ENCODE data around the gene ITFG1.

The ITFG1 gene

DNA sequence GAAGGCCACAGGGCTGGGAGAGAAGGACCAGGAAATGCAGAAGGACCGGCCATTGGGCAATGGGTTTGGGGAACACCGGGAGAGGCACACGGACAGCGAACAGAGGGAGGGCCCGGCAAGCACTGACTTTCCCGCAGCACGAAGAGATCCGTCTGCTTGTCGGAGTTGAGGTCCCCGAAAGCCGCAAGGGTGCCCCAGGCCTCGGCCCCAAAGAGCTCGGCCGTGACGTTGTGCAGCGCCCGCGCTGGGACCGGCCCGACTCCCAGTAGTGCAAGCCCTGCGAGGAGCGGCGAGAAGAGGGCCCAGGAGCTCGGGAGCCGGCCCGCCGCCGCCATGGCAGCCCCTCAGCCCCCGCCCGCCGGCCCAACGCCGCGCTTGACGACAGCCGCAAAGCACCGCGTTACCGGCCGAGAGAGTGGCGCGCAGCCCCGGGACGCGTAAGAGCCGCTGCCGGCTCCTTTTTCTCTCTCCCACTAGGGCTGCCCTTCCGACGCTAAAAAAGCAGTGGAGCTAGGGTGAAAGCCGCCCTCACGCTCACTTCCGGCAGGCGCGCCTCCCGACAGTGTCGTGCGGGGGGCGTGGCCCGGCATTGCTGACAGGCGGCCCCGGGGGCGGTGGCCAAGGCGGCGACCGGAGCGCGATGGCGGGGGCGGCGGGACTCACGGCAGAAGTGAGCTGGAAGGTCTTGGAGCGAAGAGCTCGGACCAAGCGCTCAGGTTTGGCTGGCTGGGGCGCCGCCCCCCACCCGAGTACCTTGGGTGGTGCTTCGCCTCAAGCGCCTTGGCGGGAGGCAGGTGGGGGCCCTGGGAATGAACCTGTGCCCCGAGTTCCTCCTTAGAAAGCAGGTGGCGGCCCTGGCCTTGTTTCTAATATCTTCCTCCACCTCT, at the start of gene ITFG1, which contains the start of gene PHKB:
TSS of gene ITFG1 (minus strand) at position 353 of the 887 bp plus-strand sequence. CDS start at position 335, 18 bp downstream.
TSS of gene PHKB (plus strand) at position 621 of the 887 bp plus-strand sequence. CDS start at position 641, 20 bp downstream.
- Mint-ChIP-seq H3K4me3 (peak within 1 kb of the TSS; percentile 95), H3K4me1 (ENCODE audit: low read depth) (peaks cover 70% of the 10 kb centered on the region), H3K27ac (peak within 1 kb of the TSS; percentile 97), H3K9me3 (no peaks in the 10 kb centered on the region), H3K27me3 (no peaks in the 10 kb centered on the region), H3K36me3 (ENCODE audit: low read depth) (peaks cover 62% of the 10 kb centered on the region)
- DNase-seq, result peak; percentile 96

GRCh38 chr16:47507701-47508100, 46.8 kb upstream of the ITFG1 start:
- Mint-ChIP-seq H3K4me3 (no peak overlapping the region), H3K9me3 (no peaks in the 10 kb centered on the region), H3K36me3 (ENCODE audit: low read depth) (peaks cover 73% of the 10 kb centered on the region), H3K27ac (no peak overlapping the region), H3K4me1 (ENCODE audit: low read depth) (peaks cover 6% of the 10 kb centered on the region), H3K27me3 (no peaks in the 10 kb centered on the region)
- no peak for DNase-seq

DNA sequence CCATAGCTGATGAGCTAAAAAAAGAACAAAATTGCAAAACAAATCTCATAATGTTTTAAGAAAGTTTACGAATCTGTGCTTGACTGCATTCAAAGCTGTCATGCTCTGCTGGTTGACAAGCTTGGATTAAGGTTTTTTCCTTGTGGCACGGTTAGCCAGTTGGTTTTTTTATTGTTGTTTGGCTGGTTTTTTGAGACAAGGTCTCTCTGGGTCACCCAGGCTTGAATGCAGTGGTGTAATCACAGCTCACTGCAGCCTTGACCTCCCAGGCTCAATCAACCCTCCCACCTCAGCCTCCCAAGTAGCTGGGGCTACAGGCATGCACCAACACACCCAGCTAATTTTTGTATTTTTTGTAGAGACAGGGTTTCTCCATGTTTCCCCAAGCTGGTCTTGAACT, 45.9 kb upstream of the ITFG1 start:
- no peaks in the 10 kb centered on the region for H3K9me3 Mint-ChIP-seq
- peaks cover 6% of the 10 kb centered on the region for H3K4me1 Mint-ChIP-seq (ENCODE audit: low read depth)
- no peak overlapping the region for H3K27ac Mint-ChIP-seq
- no peaks in the 10 kb centered on the region for H3K27me3 Mint-ChIP-seq
- peaks cover 73% of the 10 kb centered on the region for H3K36me3 Mint-ChIP-seq (ENCODE audit: low read depth)
- H3K4me3 Mint-ChIP-seq, result no peak overlapping the region
- DNase-seq, result no peak

- Mint-ChIP-seq H3K4me1 (ENCODE audit: low read depth) (peaks cover 6% of the 10 kb centered on the region), H3K36me3 (ENCODE audit: low read depth) (peaks cover 73% of the 10 kb centered on the region), H3K9me3 (no peaks in the 10 kb centered on the region), H3K27ac (no peak overlapping the region), H3K27me3 (no peaks in the 10 kb centered on the region), H3K4me3 (no peak overlapping the region)
- DNase-seq, result no peak
Measured at GRCh38 chr16:47504599-47504998, 43.7 kb upstream of the ITFG1 start.

DNA sequence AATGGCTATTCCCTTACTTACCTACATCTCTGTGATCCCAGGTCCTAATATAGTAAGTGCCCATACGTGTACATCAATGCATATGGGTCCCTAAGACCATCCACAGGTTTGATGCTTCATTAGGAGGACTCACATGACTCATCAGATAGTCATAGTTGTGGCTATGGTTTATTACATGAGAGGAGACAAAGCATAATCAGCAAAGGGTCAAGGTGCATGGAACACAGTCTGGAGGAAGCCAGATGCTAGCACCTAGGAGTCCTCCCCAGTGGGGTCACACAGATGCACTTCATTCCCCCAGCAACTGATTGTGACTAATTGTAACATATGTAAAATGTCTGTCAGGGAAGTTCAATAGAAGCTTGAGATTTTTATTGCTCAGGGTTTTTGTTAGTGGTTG, 43.1 kb upstream of the ITFG1 start:
- peaks cover 6% of the 10 kb centered on the region for H3K4me1 Mint-ChIP-seq (ENCODE audit: low read depth)
- peaks cover 74% of the 10 kb centered on the region for H3K36me3 Mint-ChIP-seq (ENCODE audit: low read depth)
- no peaks in the 10 kb centered on the region for H3K9me3 Mint-ChIP-seq
- H3K27me3 Mint-ChIP-seq, result no peaks in the 10 kb centered on the region
- H3K27ac Mint-ChIP-seq, result no peak overlapping the region
- H3K4me3 Mint-ChIP-seq, result no peak overlapping the region
- DNase-seq, result no peak

- H3K4me3 Mint-ChIP-seq, result no peak overlapping the region
- H3K4me1 Mint-ChIP-seq (ENCODE audit: low read depth), result no peaks in the 10 kb centered on the region
- no peaks in the 10 kb centered on the region for H3K27me3 Mint-ChIP-seq
- H3K9me3 Mint-ChIP-seq, result no peaks in the 10 kb centered on the region
- no peak for DNase-seq
- peaks cover 72% of the 10 kb centered on the region for H3K36me3 Mint-ChIP-seq (ENCODE audit: low read depth)
- H3K27ac Mint-ChIP-seq, result no peak overlapping the region
Measured at GRCh38 chr16:47499700-47500264, 38.9 kb upstream of the ITFG1 start.

GRCh38 chr16:47499080-47499699, 38.3 kb upstream of the ITFG1 start:
- H3K27me3 Mint-ChIP-seq, result no peaks in the 10 kb centered on the region
- DNase-seq, result no peak
- H3K27ac Mint-ChIP-seq, result no peak overlapping the region
- H3K36me3 Mint-ChIP-seq (ENCODE audit: low read depth), result peaks cover 66% of the 10 kb centered on the region
- peaks cover 5% of the 10 kb centered on the region for H3K4me1 Mint-ChIP-seq (ENCODE audit: low read depth)
- no peak overlapping the region for H3K4me3 Mint-ChIP-seq
- peaks cover 2% of the 10 kb centered on the region for H3K9me3 Mint-ChIP-seq

DNA sequence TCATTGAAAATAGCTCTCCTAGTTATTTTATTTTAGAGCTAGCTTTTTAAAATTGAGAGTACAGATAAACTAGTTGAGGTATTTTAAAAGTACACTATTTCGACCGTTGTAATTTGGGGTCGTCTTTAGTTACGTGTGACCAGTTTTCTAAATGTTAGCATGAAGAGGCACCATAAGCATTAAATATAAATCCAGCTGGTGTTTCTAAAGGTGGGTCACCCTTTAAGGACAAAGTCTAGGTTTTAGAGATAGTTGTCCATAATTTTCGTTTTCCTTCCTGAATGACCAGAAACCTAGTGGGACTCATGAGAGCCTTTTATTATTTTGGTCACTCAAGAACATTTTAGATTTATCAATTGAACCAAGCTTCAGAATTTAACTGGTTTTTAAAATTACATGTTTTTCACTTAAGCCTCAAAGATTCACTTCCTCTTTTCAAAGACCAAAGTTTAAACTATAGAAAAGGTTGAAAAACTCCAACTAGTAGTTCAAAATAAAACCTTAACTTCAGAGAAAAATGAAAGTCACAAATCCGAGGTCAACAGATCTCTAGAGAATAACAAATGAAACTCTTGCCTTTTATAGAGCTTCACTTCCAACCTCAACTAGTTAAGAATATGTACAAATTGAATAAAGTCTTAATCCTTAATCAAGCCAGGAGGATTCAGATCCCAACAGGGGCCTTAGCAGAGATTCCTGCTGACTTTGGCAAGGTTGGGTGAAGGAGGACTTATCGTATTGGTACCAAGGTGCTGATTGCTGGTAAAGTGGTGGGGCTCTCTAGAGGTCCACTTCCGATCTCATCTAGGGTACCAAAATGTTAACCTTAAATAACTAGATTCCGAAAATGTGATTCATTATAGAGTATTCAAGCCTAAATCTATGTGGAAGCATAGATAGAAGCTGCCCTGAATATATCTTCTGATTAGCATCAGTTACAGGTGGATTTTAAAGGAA, 32.8 kb upstream of the ITFG1 start:
- Mint-ChIP-seq H3K9me3 (peaks cover 19% of the 10 kb centered on the region), H3K4me1 (ENCODE audit: low read depth) (peaks cover 25% of the 10 kb centered on the region), H3K4me3 (no peak overlapping the region), H3K27ac (peak overlapping the region; percentile 38), H3K27me3 (no peaks in the 10 kb centered on the region), H3K36me3 (ENCODE audit: low read depth) (peaks cover 56% of the 10 kb centered on the region)
- DNase-seq, result no peak

- DNase-seq, result no peak
- H3K4me1 Mint-ChIP-seq (ENCODE audit: low read depth), result peaks cover 25% of the 10 kb centered on the region
- peaks cover 27% of the 10 kb centered on the region for H3K9me3 Mint-ChIP-seq
- H3K27me3 Mint-ChIP-seq, result no peaks in the 10 kb centered on the region
- H3K4me3 Mint-ChIP-seq, result no peak overlapping the region
- peak overlapping the region; percentile 74 for H3K27ac Mint-ChIP-seq
- H3K36me3 Mint-ChIP-seq (ENCODE audit: low read depth), result peaks cover 57% of the 10 kb centered on the region
Measured at GRCh38 chr16:47492428-47493377, 31.8 kb upstream of the ITFG1 start.

DNA sequence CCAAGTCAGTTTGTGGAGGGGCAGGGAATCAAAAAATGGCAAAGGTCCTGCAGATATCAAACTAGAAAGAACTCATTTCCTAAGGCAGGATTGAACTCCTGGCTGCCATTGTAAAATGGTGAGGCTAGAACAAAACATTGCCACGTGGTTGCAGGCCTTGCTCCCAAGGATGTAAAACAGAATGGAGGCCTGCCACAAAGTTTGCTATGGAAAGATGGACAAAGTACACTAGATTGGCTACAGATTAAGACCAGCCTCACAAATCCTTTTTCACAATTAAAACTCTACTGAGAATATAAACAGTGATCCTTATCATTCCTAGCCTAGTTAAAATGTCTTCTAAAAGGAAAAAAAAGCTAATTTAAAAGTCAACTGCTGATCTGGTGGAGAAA, 31.2 kb upstream of the ITFG1 start:
- DNase-seq, result no peak
- Mint-ChIP-seq H3K36me3 (ENCODE audit: low read depth) (peaks cover 56% of the 10 kb centered on the region), H3K4me3 (no peak overlapping the region), H3K27ac (no peak overlapping the region), H3K9me3 (peaks cover 27% of the 10 kb centered on the region), H3K27me3 (no peaks in the 10 kb centered on the region), H3K4me1 (ENCODE audit: low read depth) (peaks cover 25% of the 10 kb centered on the region)

- Mint-ChIP-seq H3K4me3 (no peak overlapping the region), H3K36me3 (ENCODE audit: low read depth) (peaks cover 65% of the 10 kb centered on the region), H3K9me3 (peaks cover 27% of the 10 kb centered on the region), H3K4me1 (ENCODE audit: low read depth) (peaks cover 25% of the 10 kb centered on the region), H3K27me3 (no peaks in the 10 kb centered on the region), H3K27ac (no peak overlapping the region)
- no peak for DNase-seq
Measured at GRCh38 chr16:47490471-47490870, 29.6 kb upstream of the ITFG1 start.

DNA sequence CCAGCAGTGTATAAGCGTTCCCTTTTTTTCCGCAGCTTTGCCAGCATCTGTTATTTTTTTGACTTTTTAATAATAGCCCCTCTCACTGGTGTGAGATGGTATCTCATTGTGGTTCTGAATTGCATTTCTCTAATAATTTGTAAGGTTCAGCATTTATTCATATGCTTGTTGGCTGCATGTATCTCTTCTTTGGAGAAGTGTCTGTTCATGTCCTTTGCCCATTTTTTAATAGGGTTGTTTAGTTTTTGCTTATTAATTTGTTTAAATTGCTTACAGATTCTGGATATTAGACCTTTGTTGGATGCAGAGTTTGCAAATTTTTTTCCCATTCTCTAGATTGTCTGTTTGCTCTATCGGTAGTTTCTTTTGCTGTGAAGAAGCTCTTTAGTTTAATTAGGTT, 27.2 kb upstream of the ITFG1 start:
- Mint-ChIP-seq H3K36me3 (ENCODE audit: low read depth) (peaks cover 73% of the 10 kb centered on the region), H3K4me3 (no peak overlapping the region), H3K4me1 (ENCODE audit: low read depth) (peaks cover 24% of the 10 kb centered on the region), H3K9me3 (peaks cover 25% of the 10 kb centered on the region), H3K27ac (no peak overlapping the region), H3K27me3 (no peaks in the 10 kb centered on the region)
- no peak for DNase-seq

- no peak overlapping the region for H3K4me3 Mint-ChIP-seq
- DNase-seq, result no peak
- H3K27me3 Mint-ChIP-seq, result no peaks in the 10 kb centered on the region
- no peak overlapping the region for H3K27ac Mint-ChIP-seq
- peaks cover 14% of the 10 kb centered on the region for H3K4me1 Mint-ChIP-seq (ENCODE audit: low read depth)
- peaks cover 63% of the 10 kb centered on the region for H3K36me3 Mint-ChIP-seq (ENCODE audit: low read depth)
- H3K9me3 Mint-ChIP-seq, result peaks cover 25% of the 10 kb centered on the region
Measured at GRCh38 chr16:47486856-47487255, 26.0 kb upstream of the ITFG1 start.
